Hepatocyte (in vitro differentiated cells): ENCODE results near the gene CORO2A. TPM values are rescaled to one million over a fixed set of nuclear protein-coding genes. Genes with fewer than 3 reads are reported as not detected.

ENCODE experiments used
- DNase-seq: peaks from one replicate; pipeline ENCODE4 v3.0.0-alpha.2; 2016; ENCODE audit warnings: low spot score
- H2AFZ ChIP-seq: fragments of 200-600 bp; sonication (generic); 2 replicates; pipeline ENCODE4 v1.6.0; 2016; ENCODE audit warnings: antibody characterized with exemption, mild to moderate bottlenecking
- H3K27ac ChIP-seq: fragments of 200-600 bp; sonication (generic); 2 replicates; pipeline ENCODE4 v1.5.1; 2016; ENCODE audit warnings: mild to moderate bottlenecking
- H3K27me3 ChIP-seq: fragments of 200-600 bp; sonication (generic); 2 replicates; pipeline ENCODE4 v1.6.1; 2016
- H3K36me3 ChIP-seq: fragments of 200-600 bp; sonication (generic); replicated peaks from 2 replicates; pipeline ENCODE4 v1.5.1; 2016; ENCODE audit warnings: low read depth; ENCODE audit not compliant: insufficient read depth
- H3K4me1 ChIP-seq: fragments of 200-600 bp; sonication (generic); 2 replicates; pipeline ENCODE4 v1.5.1; 2016; ENCODE audit warnings: mild to moderate bottlenecking, moderate library complexity; ENCODE audit not compliant: insufficient read depth
- H3K4me2 ChIP-seq: fragments of 200-600 bp; sonication (generic); 2 replicates; pipeline ENCODE4 v1.6.0; 2016
- H3K4me3 ChIP-seq: fragments of 200-600 bp; sonication (generic); 2 replicates; pipeline ENCODE4 v1.5.1; 2016; ENCODE audit warnings: mild to moderate bottlenecking
- H3K79me2 ChIP-seq: fragments of 200-600 bp; sonication (generic); 2 replicates; pipeline ENCODE4 v1.6.0; 2017; ENCODE audit warnings: mild to moderate bottlenecking
- H3K9me2 ChIP-seq: fragments of 200-600 bp; sonication (generic); replicated peaks from 2 replicates; pipeline ENCODE4 v1.6.0; 2017; ENCODE audit warnings: mild to moderate bottlenecking; ENCODE audit not compliant: insufficient read depth
- H3K9me3 ChIP-seq: fragments of 200-600 bp; sonication (generic); 2 replicates; pipeline ENCODE4 v1.5.1; 2016; ENCODE audit warnings: low read depth, mild to moderate bottlenecking
- H4K20me1 ChIP-seq: fragments of 200-600 bp; sonication (generic); 2 replicates; pipeline ENCODE4 v1.6.0; 2016; ENCODE audit warnings: mild to moderate bottlenecking; ENCODE audit not compliant: insufficient read depth, poor library complexity, severe bottlenecking
- EZH2 ChIP-seq: fragments of 200-600 bp; sonication (generic); IDR thresholded peaks from 2 replicates; pipeline ENCODE4 v1.6.1; 2016; ENCODE audit warnings: antibody characterized with exemption, mild to moderate bottlenecking, borderline replicate concordance
- EZH2phosphoT487 ChIP-seq: fragments of 200-600 bp; sonication (generic); IDR thresholded peaks from one replicate; pipeline ENCODE4 v1.6.1; 2018; ENCODE audit warnings: antibody characterized with exemption, mild to moderate bottlenecking, low read depth, moderate library complexity; ENCODE audit not compliant: unreplicated experiment, severe bottlenecking
- WGBS: methylation state at CpG from one replicate; pipeline ENCODE4 v1.1.6; 2016; ENCODE audit warnings: low lambda C conversion rate; ENCODE audit errors: missing lambda C conversion rate; 5-methylcytosine and 5-hydroxymethylcytosine counted together
- polyA plus RNA-seq: library from polyadenylated mRNA; unstranded; fragments of >200 nt; fragmentation: Nextera tagmentation; extraction: Ambion mirVana; gene quantifications from 2 replicates; pipeline ENCODE4 v1.2.1, GENCODE V29; 2016
- total RNA-seq: library from RNA; depleted of rRNA; stranded (reverse); fragments of >200 nt; gene quantifications from 2 replicates; pipeline ENCODE4 v1.2.3, GENCODE V29; 2014
- TF ChIP-seq, protein P1 (sequence below): fragments of 200-600 bp; sonication (generic); IDR thresholded peaks from 2 replicates; pipeline ENCODE4 v1.5.1; 2016; ENCODE audit warnings: antibody characterized with exemption, mild to moderate bottlenecking; ENCODE audit not compliant: poor library complexity

Gene CORO2A
- total and polyA plus RNA-seq, 2 experiments from 2014 or later, result 12.8 to 24.6 TPM

DNA sequence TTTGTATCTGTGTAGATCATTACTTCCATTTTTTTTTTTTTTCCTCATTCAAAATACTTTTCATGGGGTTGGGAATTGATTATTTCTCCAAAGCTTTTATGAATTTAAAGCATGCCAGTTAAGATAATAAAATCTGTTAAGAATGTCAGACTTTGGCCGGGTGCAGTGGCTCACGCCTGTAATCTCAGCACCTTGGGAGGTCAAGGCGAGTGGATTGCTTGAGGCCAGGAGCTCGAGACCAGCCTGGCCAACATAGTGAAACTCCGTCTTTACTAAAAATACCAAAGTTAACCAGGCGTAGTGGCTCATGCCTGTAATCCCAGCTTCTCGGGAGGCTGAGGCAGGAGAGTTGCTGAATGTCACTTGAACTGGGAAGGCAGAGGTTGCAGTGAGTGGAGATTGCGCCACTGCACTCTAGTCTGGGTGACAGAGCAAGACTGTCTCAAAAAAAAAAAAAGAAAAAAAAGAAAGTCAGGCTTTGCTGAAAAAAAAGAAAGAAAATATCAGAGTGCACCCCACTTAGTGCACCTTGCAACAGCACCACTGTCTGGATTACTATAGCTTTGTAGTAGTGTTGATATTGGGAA is 44.6 kb upstream of the CORO2A start:
- H3K9me2 ChIP-seq, result no peaks in the 10 kb centered on the region
- peak; percentile 5 for DNase-seq
- H3K27me3 ChIP-seq, result no peaks in the 10 kb centered on the region
- TF ChIP-seq EZH2phosphoT487 (no peak), EZH2 (no peak)
- TF ChIP-seq, protein P1, sequence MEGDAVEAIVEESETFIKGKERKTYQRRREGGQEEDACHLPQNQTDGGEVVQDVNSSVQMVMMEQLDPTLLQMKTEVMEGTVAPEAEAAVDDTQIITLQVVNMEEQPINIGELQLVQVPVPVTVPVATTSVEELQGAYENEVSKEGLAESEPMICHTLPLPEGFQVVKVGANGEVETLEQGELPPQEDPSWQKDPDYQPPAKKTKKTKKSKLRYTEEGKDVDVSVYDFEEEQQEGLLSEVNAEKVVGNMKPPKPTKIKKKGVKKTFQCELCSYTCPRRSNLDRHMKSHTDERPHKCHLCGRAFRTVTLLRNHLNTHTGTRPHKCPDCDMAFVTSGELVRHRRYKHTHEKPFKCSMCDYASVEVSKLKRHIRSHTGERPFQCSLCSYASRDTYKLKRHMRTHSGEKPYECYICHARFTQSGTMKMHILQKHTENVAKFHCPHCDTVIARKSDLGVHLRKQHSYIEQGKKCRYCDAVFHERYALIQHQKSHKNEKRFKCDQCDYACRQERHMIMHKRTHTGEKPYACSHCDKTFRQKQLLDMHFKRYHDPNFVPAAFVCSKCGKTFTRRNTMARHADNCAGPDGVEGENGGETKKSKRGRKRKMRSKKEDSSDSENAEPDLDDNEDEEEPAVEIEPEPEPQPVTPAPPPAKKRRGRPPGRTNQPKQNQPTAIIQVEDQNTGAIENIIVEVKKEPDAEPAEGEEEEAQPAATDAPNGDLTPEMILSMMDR, result no peak
- H3K36me3 ChIP-seq, result no peaks in the 10 kb centered on the region
- WGBS, result 49% methylated on average over 8 of the region's 8 CpGs
- H3K4me3 ChIP-seq, result no peak overlapping the region
- no peak overlapping the region for H2AFZ ChIP-seq
- peaks cover 13% of the 10 kb centered on the region for H3K4me1 ChIP-seq
- no peaks in the 10 kb centered on the region for H4K20me1 ChIP-seq
- H3K4me2 ChIP-seq, result no peak overlapping the region
- no peaks in the 10 kb centered on the region for H3K9me3 ChIP-seq
- no peak overlapping the region for H3K27ac ChIP-seq
- H3K79me2 ChIP-seq, result peaks cover 3% of the 10 kb centered on the region

DNA sequence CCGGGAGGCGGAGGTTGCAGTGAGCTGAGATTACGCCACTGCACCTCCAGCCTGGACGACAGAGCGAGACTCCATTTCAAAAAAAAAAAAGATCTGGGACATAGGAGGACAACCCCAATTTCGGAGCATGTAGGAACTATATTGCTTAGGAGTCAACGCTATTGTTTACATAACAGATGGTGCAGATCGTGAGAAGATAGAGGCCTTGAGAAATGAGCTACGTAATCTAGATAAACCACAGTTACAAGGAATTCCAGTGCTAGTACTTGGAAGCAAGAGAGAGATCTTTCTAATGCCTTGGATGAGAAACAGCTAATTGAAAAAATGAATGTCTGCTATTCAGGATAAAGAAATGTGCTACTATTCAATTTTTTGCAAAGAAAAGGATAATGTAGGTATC is 42.7 kb upstream of the CORO2A start:
- WGBS, result 69% methylated on average over 9 of the region's 9 CpGs
- H3K4me1 ChIP-seq, result peaks cover 28% of the 10 kb centered on the region
- H2AFZ ChIP-seq, result no peak overlapping the region
- H3K4me2 ChIP-seq, result no peak overlapping the region
- H3K79me2 ChIP-seq, result peaks cover 3% of the 10 kb centered on the region
- H3K9me2 ChIP-seq, result no peaks in the 10 kb centered on the region
- no peaks in the 10 kb centered on the region for H4K20me1 ChIP-seq
- H3K27ac ChIP-seq, result peak overlapping the region; percentile 64
- H3K9me3 ChIP-seq, result no peaks in the 10 kb centered on the region
- peak; percentile 4 for DNase-seq
- TF ChIP-seq, protein P1, result no peak
- TF ChIP-seq EZH2phosphoT487, result no peak
- TF ChIP-seq EZH2, result no peak
- no peaks in the 10 kb centered on the region for H3K27me3 ChIP-seq
- H3K36me3 ChIP-seq, result no peaks in the 10 kb centered on the region
- no peak overlapping the region for H3K4me3 ChIP-seq

DNA sequence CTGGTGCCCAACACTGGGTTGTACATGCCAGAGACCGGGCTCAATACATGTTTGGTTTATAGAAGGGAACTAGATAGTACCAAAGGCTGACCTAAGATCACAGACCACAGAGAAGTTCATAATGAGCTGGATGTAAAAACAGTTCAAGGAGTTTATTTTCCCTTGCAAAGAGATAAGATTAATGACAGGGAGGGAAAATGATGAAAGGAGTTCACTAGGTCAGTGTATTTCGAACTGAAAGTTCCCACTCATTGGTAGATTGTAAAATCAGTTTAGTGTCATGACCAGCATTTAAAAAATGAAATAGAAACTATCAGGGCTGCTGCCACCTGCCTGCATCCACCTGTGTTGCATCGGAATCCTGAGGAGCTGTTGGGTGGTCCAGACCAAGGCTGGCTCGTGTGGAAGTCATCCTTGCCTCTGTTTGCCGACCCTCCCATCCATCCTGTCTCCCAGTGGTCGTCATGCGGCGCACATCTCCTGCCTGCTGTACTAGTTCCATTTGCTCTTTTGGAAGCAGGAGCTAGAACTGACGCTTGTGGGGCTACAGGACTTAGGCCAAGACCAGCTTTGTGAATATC is 41.9 kb upstream of the CORO2A start:
- H3K36me3 ChIP-seq, result no peaks in the 10 kb centered on the region
- H3K27me3 ChIP-seq, result no peaks in the 10 kb centered on the region
- H3K79me2 ChIP-seq, result peaks cover 3% of the 10 kb centered on the region
- H3K9me3 ChIP-seq, result no peaks in the 10 kb centered on the region
- H3K27ac ChIP-seq, result peak overlapping the region; percentile 64
- no peak overlapping the region for H3K4me3 ChIP-seq
- peak overlapping the region; percentile 12 for H3K4me2 ChIP-seq
- no peak overlapping the region for H2AFZ ChIP-seq
- 79% methylated on average over 9 of the region's 9 CpGs for WGBS
- no peaks in the 10 kb centered on the region for H4K20me1 ChIP-seq
- peak; percentile 44 for DNase-seq
- no peaks in the 10 kb centered on the region for H3K9me2 ChIP-seq
- no peak for TF ChIP-seq EZH2phosphoT487
- TF ChIP-seq, protein P1, result peak; percentile 31
- peaks cover 35% of the 10 kb centered on the region for H3K4me1 ChIP-seq
